Peyer's patch (tissue), 4 donors: ENCODE results near the gene NDRG4. TPM values are rescaled to one million over a fixed set of nuclear protein-coding genes. Genes with fewer than 3 reads are reported as not detected.

Source experiments
- DNase-seq, 3 donors: peaks; one replicate each; pipeline ENCODE4 v3.0.0-alpha.2; 2017 to 2019
- H3K27ac ChIP-seq, 4 donors: fragments of 200-600 bp; sonication (generic); one replicate each; pipeline ENCODE4 v1.5.1; 2016 to 2019
- H3K27me3 ChIP-seq, 2 donors: fragments of 200-600 bp; sonication (generic); one replicate each; pipeline ENCODE4 v1.5.1; 2019
- H3K36me3 ChIP-seq, 3 donors: fragments of 200-600 bp; sonication (generic); one replicate each; pipeline ENCODE4 v1.5.1; 2016 to 2019
- H3K4me1 ChIP-seq, 4 donors: fragments of 200-600 bp; sonication (generic); one replicate each; pipeline ENCODE4 v1.5.1; 2016 to 2019
- H3K4me3 ChIP-seq, 4 donors: fragments of 200-600 bp; sonication (generic); 1 replicate in 3 of 4; 2 replicates in 1 of 4; pipeline ENCODE4 v1.5.1; 2016 to 2019; ENCODE audit warnings: mild to moderate bottlenecking in 1 of 4
- H3K9me3 ChIP-seq, 4 donors: fragments of 200-600 bp; sonication (generic); one replicate each; pipeline ENCODE4 v1.5.1; 2016 to 2019; ENCODE audit warnings: mild to moderate bottlenecking in 1 of 4
- POLR2A ChIP-seq, 2 donors: fragments of 450-650 bp; IDR thresholded peaks; one replicate each; pipeline ENCODE4 v1.5.1; 2017; ENCODE audit warnings: antibody characterized with exemption in 2 of 2, mild to moderate bottlenecking in 2 of 2, moderate library complexity in 2 of 2
- total RNA-seq, 4 donors: library from RNA; depleted of rRNA; stranded (reverse); fragments of >200 nt; gene quantifications; one replicate each; pipeline ENCODE4 v1.1.0, GENCODE V29; 2016
- TF ChIP-seq, protein P1 (sequence below), 6 experiments: fragments of 450-650 bp in 4 of 6; fragments of 200-600 bp in 2 of 6; sonication (generic) in 1 of 6; IDR thresholded peaks; one replicate each; pipeline ENCODE4 v1.5.1; 2017 to 2019; ENCODE audit warnings: antibody characterized with exemption in 6 of 6, mild to moderate bottlenecking in 3 of 6, moderate library complexity in 1 of 6

Gene NDRG4
- total RNA-seq, 4 donors from 2014 or later: 2.1 to 7.1 (median 4.9) TPM; not detected in 1

DNA sequence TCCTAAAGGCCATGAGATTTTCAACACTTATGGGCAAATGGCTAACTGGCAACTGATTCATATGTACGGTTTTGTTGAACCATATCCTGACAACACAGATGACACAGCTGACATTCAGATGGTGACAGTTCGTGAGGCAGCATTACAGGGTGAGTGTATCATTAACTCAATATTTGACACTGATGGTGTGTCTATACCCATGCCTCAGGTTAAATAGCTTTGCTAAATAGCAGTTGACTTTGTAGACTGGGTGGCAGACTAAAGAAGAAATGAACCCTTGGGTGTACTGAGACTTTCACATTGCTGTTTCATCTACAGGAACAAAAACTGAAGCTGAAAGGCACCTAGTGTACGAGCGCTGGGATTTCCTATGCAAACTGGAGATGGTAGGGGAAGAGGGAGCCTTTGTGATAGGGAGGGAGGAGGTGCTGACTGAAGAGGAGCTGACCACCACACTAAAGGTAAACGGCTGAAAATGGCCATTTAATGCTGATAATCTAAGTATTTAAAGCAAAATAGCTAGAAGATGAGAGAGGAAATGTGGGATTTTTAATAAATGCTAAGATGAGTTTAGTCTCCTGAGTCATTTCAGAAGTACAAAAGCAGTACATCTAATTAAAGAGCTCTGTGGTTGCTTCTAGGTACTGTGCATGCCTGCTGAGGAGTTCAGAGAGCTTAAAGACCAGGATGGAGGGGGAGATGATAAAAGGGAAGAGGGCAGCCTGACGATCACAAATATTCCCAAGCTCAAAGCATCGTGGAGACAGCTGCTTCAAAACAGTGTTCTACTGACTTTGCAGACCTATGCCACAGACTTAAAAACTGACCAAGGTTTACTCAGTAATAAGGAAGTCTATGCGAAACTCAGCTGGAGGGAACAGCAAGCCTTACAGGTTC, 18.4 kb downstream of the NDRG4 start:
- Histone ChIP-seq H3K4me1 (peaks cover 0 to 25% (median 2%) of the 10 kb centered on the region in 4 donors), H3K27ac (no peak overlapping the region), H3K27me3 (no peaks in the 10 kb centered on the region), H3K36me3 (peaks cover 0 to 67% (median 0%) of the 10 kb centered on the region in 3 donors), H3K4me3 (no peak overlapping the region), H3K9me3 (no peaks in the 10 kb centered on the region)
- TF ChIP-seq POLR2A (IDR thresholded peaks at IDR 0.05): no peak
- TF ChIP-seq, protein P1, sequence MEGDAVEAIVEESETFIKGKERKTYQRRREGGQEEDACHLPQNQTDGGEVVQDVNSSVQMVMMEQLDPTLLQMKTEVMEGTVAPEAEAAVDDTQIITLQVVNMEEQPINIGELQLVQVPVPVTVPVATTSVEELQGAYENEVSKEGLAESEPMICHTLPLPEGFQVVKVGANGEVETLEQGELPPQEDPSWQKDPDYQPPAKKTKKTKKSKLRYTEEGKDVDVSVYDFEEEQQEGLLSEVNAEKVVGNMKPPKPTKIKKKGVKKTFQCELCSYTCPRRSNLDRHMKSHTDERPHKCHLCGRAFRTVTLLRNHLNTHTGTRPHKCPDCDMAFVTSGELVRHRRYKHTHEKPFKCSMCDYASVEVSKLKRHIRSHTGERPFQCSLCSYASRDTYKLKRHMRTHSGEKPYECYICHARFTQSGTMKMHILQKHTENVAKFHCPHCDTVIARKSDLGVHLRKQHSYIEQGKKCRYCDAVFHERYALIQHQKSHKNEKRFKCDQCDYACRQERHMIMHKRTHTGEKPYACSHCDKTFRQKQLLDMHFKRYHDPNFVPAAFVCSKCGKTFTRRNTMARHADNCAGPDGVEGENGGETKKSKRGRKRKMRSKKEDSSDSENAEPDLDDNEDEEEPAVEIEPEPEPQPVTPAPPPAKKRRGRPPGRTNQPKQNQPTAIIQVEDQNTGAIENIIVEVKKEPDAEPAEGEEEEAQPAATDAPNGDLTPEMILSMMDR (IDR thresholded peaks at IDR 0.05): no peak
- no peak for DNase-seq

DNA sequence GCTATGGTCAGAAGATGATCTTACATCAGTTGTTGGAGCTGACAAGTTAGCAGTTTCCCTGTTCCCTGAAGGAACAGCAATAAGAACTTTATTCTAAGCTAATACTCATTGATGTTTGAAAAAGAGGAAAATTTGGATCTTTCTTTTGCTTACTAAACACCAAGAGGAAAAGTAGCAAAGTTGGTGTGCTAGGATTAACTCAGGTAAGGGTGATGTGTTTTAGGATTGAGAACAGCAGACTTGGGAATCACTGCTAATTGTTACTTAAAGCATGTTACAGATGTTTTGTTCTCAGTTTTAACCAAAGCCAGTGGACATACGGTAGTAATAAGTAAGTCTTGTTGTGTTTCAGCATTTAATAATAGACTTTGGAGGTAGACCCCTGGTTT, 19.0 kb downstream of the NDRG4 start:
- no peaks in the 10 kb centered on the region for H3K27me3 ChIP-seq
- no peak for TF ChIP-seq POLR2A (IDR thresholded peaks at IDR 0.05)
- TF ChIP-seq, protein P1 (IDR thresholded peaks at IDR 0.05): no peak
- H3K4me3 ChIP-seq: no peak overlapping the region
- no peak for DNase-seq
- peaks cover 0 to 23% (median 2%) of the 10 kb centered on the region in 4 donors for H3K4me1 ChIP-seq
- H3K36me3 ChIP-seq: peaks cover 0 to 74% (median 0%) of the 10 kb centered on the region in 3 donors
- H3K9me3 ChIP-seq: no peaks in the 10 kb centered on the region
- no peak overlapping the region for H3K27ac ChIP-seq

- Histone ChIP-seq H3K27me3 (no peaks in the 10 kb centered on the region), H3K27ac (no peak overlapping the region), H3K9me3 (no peaks in the 10 kb centered on the region), H3K4me1 (peaks cover 0 to 16% (median 2%) of the 10 kb centered on the region in 4 donors), H3K36me3 (peaks cover 0 to 81% (median 0%) of the 10 kb centered on the region in 3 donors), H3K4me3 (no peak overlapping the region)
- DNase-seq: no peak
- TF ChIP-seq, protein P1 (IDR thresholded peaks at IDR 0.05): no peak
- TF ChIP-seq POLR2A (IDR thresholded peaks at IDR 0.05): no peak
Observed at GRCh38 chr16:58519707-58520106, 19.8 kb downstream of the NDRG4 start.

GRCh38 chr16:58530179-58530578, 30.2 kb downstream of the NDRG4 start:
- no peak overlapping the region for H3K4me3 ChIP-seq
- no peaks in the 10 kb centered on the region for H3K4me1 ChIP-seq
- no peaks in the 10 kb centered on the region for H3K9me3 ChIP-seq
- H3K27ac ChIP-seq: no peak overlapping the region
- no peak for DNase-seq
- peaks cover 0 to 97% (median 0%) of the 10 kb centered on the region in 3 donors for H3K36me3 ChIP-seq
- no peak for TF ChIP-seq POLR2A (IDR thresholded peaks at IDR 0.05)
- TF ChIP-seq, protein P1 (IDR thresholded peaks at IDR 0.05): no peak
- no peaks in the 10 kb centered on the region for H3K27me3 ChIP-seq

DNA sequence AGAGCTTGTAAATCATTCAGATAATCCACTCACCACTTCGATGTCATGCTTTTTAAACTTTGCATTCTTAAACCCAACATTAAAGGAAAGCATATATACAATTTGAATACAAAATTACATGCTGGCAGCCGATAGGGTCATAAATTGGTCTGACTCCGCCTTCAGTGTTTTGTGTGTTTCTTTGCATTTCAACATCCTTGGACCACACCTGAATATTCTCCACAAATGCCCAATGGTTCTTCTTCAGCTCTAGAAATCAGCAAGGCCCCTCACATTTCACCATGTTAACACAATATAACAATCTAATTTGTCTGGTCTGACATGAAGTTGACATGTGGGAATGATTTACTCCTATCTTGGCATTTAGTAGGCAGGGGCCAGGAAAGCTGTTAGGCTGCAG, 32.5 kb downstream of the NDRG4 start:
- peaks cover 0 to 98% (median 0%) of the 10 kb centered on the region in 3 donors for H3K36me3 ChIP-seq

More for the DNA sequence above, 32.5 kb downstream of the NDRG4 start:
- H3K4me1 ChIP-seq: no peaks in the 10 kb centered on the region
- no peaks in the 10 kb centered on the region for H3K27me3 ChIP-seq
- no peak overlapping the region for H3K27ac ChIP-seq
- H3K4me3 ChIP-seq: no peak overlapping the region
- H3K9me3 ChIP-seq: no peaks in the 10 kb centered on the region
- TF ChIP-seq, protein P1 (IDR thresholded peaks at IDR 0.05): no peak
- TF ChIP-seq POLR2A (IDR thresholded peaks at IDR 0.05): no peak
- DNase-seq: no peak
